ENCODE measurements around the gene TOMM20L.
"Not testable (repeated sequence)": the region's sequence is repeated elsewhere in the genome, so short reads cannot be mapped to it uniquely, and the experiment has no call there.

TOMM20L gene

GRCh38 chr14:58395812-58396788 is at the start of gene TOMM20L:
TSS of gene TOMM20L (plus strand) at chr14:58395930. CDS start at chr14:58395958, 28 bp downstream.
- in situ Hi-C loops (cut with HindIII; ENCODE audit: low sequenced_read_pairs): no loop called here

- in situ Hi-C loops (cut with HindIII; ENCODE audit: low sequenced_read_pairs): no loop called here
Measured at GRCh38 chr14:58353516-58354299, 42.0 kb upstream of the TOMM20L start.

- in situ Hi-C loops (cut with HindIII; ENCODE audit: low sequenced_read_pairs): no loop called here
Measured at GRCh38 chr14:58354808-58355207, 40.9 kb upstream of the TOMM20L start.

- in situ Hi-C loops (cut with HindIII; ENCODE audit: low sequenced_read_pairs): no loop called here
Measured at GRCh38 chr14:58356268-58356667, 39.5 kb upstream of the TOMM20L start.

GRCh38 chr14:58362272-58362671 is 33.5 kb upstream of the TOMM20L start:
- in situ Hi-C loops (cut with HindIII; ENCODE audit: low sequenced_read_pairs): not testable (repeated sequence)

GRCh38 chr14:58362798-58363412 is 32.8 kb upstream of the TOMM20L start:
- in situ Hi-C loops (cut with HindIII; ENCODE audit: low sequenced_read_pairs): no loop called here

- in situ Hi-C loops (cut with HindIII; ENCODE audit: low sequenced_read_pairs): no loop called here
Measured at GRCh38 chr14:58364316-58364715, 31.4 kb upstream of the TOMM20L start.

- in situ Hi-C loops (cut with HindIII; ENCODE audit: low sequenced_read_pairs): no loop called here
Measured at GRCh38 chr14:58367296-58367695, 28.4 kb upstream of the TOMM20L start.

GRCh38 chr14:58368956-58369355 is 26.8 kb upstream of the TOMM20L start:
- in situ Hi-C loops (cut with HindIII; ENCODE audit: low sequenced_read_pairs): no loop called here

GRCh38 chr14:58376791-58377190 is 18.9 kb upstream of the TOMM20L start:
- in situ Hi-C loops (cut with HindIII; ENCODE audit: low sequenced_read_pairs): no loop called here

GRCh38 chr14:58390830-58391229 is 4.9 kb upstream of the TOMM20L start:
- in situ Hi-C loops (cut with HindIII; ENCODE audit: low sequenced_read_pairs): no loop called here

- in situ Hi-C loops (cut with HindIII; ENCODE audit: low sequenced_read_pairs): no loop called here
Measured at GRCh38 chr14:58395562-58395811, 243 bp upstream of the TOMM20L start.

GRCh38 chr14:58397156-58397555 is 1.4 kb downstream of the TOMM20L start:
- in situ Hi-C loops (cut with HindIII; ENCODE audit: low sequenced_read_pairs): no loop called here

- in situ Hi-C loops (cut with HindIII; ENCODE audit: low sequenced_read_pairs): no loop called here
Measured at GRCh38 chr14:58398495-58398894, 2.8 kb downstream of the TOMM20L start.

GRCh38 chr14:58398895-58399294 is 3.2 kb downstream of the TOMM20L start:
- in situ Hi-C loops (cut with HindIII; ENCODE audit: low sequenced_read_pairs): no loop called here

- in situ Hi-C loops (cut with HindIII; ENCODE audit: low sequenced_read_pairs): no loop called here
Measured at GRCh38 chr14:58401587-58401986, 5.9 kb downstream of the TOMM20L start.

GRCh38 chr14:58408681-58409215 is 13.0 kb downstream of the TOMM20L start:
- in situ Hi-C loops (cut with HindIII; ENCODE audit: low sequenced_read_pairs): no loop called here

GRCh38 chr14:58414845-58415244 is 19.1 kb downstream of the TOMM20L start:
- in situ Hi-C loops (cut with HindIII; ENCODE audit: low sequenced_read_pairs): no loop called here

GRCh38 chr14:58415636-58416547 is 20.2 kb downstream of the TOMM20L start:
- in situ Hi-C loops (cut with HindIII; ENCODE audit: low sequenced_read_pairs): no loop called here

- in situ Hi-C loops (cut with HindIII; ENCODE audit: low sequenced_read_pairs): not testable (repeated sequence)
Measured at GRCh38 chr14:58416934-58417333, 21.2 kb downstream of the TOMM20L start.
